IMR-90 (cell line): ENCODE measurements around the gene PNMA5. TPM values are rescaled to one million over a fixed set of nuclear protein-coding genes. Genes with fewer than 3 reads are reported as not detected.
A peak's percentile ranks its signal among the peaks of the same experiment; 100 is the strongest.

Source experiments
- ATAC-seq: fragments of 200-7000 bp; cut with Tn5 transposase; 2 replicates; pipeline ENCODE4 v1.9.1; 2020; ENCODE audit warnings: low read depth, mild to moderate bottlenecking, moderate library complexity
- BruUV-seq: library from RNA; stranded (reverse); fragments of 400-500 nt; replicated peaks from 2 replicates; lab custom pipeline; 2021; lab: Mats Ljungman, UMichigan
- CTCF ChIA-PET: fragments of 300-600 bp; formaldehyde crosslinking; extraction: SDS; loops from one replicate; lab custom pipeline; 2021; ENCODE audit warnings: antibody characterized with exemption; lab: Yijun Ruan, JAX
- POLR2A ChIA-PET: fragments of 300-600 bp; sonication (Branson Sonifier 250); formaldehyde crosslinking; loops from one replicate; lab custom pipeline; 2022; ENCODE audit warnings: antibody characterized with exemption; ENCODE audit not compliant: unreplicated experiment; lab: Charles Lee
- DNase-seq: peaks from one replicate; pipeline ENCODE4 v3.0.0; 2013
- H2AFZ ChIP-seq: replicated peaks from 2 replicates; pipeline ENCODE3; 2013; ENCODE audit warnings: low read length, mild to moderate bottlenecking; ENCODE audit not compliant: poor library complexity
- H2AK5ac ChIP-seq: 2 replicates; pipeline ENCODE4 v1.6.1; 2013; ENCODE audit warnings: low read depth, low read length, inconsistent platforms
- H2AK9ac ChIP-seq: replicated peaks from 2 replicates; pipeline ENCODE3; 2013; ENCODE audit warnings: mild to moderate bottlenecking, low read depth, low read length, moderate library complexity; ENCODE audit not compliant: poor library complexity
- H2BK120ac ChIP-seq: 2 replicates; pipeline ENCODE4 v1.6.1; 2013; ENCODE audit warnings: low read depth, low read length, inconsistent platforms
- H2BK15ac ChIP-seq: 3 replicates; pipeline ENCODE4 v1.6.1; 2013; ENCODE audit warnings: low read depth, low read length, inconsistent platforms
- H2BK20ac ChIP-seq: 2 replicates; pipeline ENCODE4 v1.6.1; 2013; ENCODE audit warnings: low read depth, mild to moderate bottlenecking, inconsistent platforms, low read length, moderate library complexity
- H2BK5ac ChIP-seq: 2 replicates; pipeline ENCODE4 v1.6.1; 2013; ENCODE audit warnings: mild to moderate bottlenecking, low read depth, low read length, inconsistent platforms; ENCODE audit not compliant: poor library complexity, severe bottlenecking
- H3K14ac ChIP-seq: replicated peaks from 2 replicates; pipeline ENCODE4 v1.6.1; 2013; ENCODE audit warnings: low read depth, low read length, inconsistent platforms
- H3K18ac ChIP-seq: 2 replicates; pipeline ENCODE4 v1.6.1; 2013; ENCODE audit warnings: low read depth, low read length, control low read depth
- H3K23ac ChIP-seq: 2 replicates; pipeline ENCODE4 v1.6.1; 2013; ENCODE audit warnings: low read depth, low read length, inconsistent platforms
- H3K27ac ChIP-seq: 2 replicates; pipeline ENCODE4 v1.5.1; 2013; ENCODE audit warnings: mild to moderate bottlenecking, control low read depth, low read length; ENCODE audit not compliant: insufficient read depth
- H3K27me3 ChIP-seq: 2 replicates; pipeline ENCODE4 v1.6.1; 2013; ENCODE audit warnings: low read length; ENCODE audit not compliant: control insufficient read depth, insufficient read depth
- H3K36me3 ChIP-seq: 2 replicates; pipeline ENCODE4 v1.6.1; 2013; ENCODE audit warnings: low read length, mixed read lengths; ENCODE audit not compliant: control insufficient read depth, insufficient read depth
- H3K4ac ChIP-seq: 2 replicates; pipeline ENCODE4 v1.6.1; 2013; ENCODE audit warnings: low read depth, low read length, inconsistent platforms
- H3K4me1 ChIP-seq: 2 replicates; pipeline ENCODE4 v1.6.1; 2013; ENCODE audit warnings: low read length, mixed read lengths; ENCODE audit not compliant: control insufficient read depth, insufficient read depth
- H3K4me2 ChIP-seq: 2 replicates; pipeline ENCODE4 v1.6.1; 2013; ENCODE audit warnings: low read depth, mild to moderate bottlenecking, control low read depth, low read length, moderate library complexity
- H3K4me3 ChIP-seq: 2 replicates; pipeline ENCODE4 v1.5.1; 2013; ENCODE audit warnings: low read depth, mild to moderate bottlenecking, control low read depth, low read length, moderate library complexity; ENCODE audit not compliant: insufficient read depth
- H3K56ac ChIP-seq: 2 replicates; pipeline ENCODE4 v1.6.1; 2013; ENCODE audit warnings: low read length, inconsistent platforms; ENCODE audit not compliant: insufficient read depth; ENCODE audit errors: extremely low read depth
- H3K79me1 ChIP-seq, 2 experiments: 2 replicates each; pipeline ENCODE4 v1.6.1; 2013; ENCODE audit warnings: low read length in 2 of 2, inconsistent platforms in 1 of 2, low read depth in 1 of 2
- H3K9ac ChIP-seq: 2 replicates; pipeline ENCODE4 v1.6.1; 2013; ENCODE audit warnings: low read depth, low read length, control low read depth
- H3K9me1 ChIP-seq: 2 replicates; pipeline ENCODE4 v1.6.1; 2013; ENCODE audit warnings: low read length, inconsistent platforms; ENCODE audit not compliant: insufficient read depth
- H3K9me3 ChIP-seq: 2 replicates; pipeline ENCODE4 v1.6.1; 2013; ENCODE audit warnings: low read length; ENCODE audit not compliant: control insufficient read depth, insufficient read depth
- H4K20me1 ChIP-seq: 2 replicates; pipeline ENCODE4 v1.6.1; 2013; ENCODE audit warnings: low read length, inconsistent platforms; ENCODE audit not compliant: insufficient read depth
- H4K5ac ChIP-seq: 2 replicates; pipeline ENCODE4 v1.6.1; 2013; ENCODE audit warnings: mild to moderate bottlenecking, low read depth, low read length, control low read depth
- H4K8ac ChIP-seq, 2 experiments: 2 replicates each; pipeline ENCODE4 v1.6.1; 2013; ENCODE audit warnings: low read depth in 2 of 2, low read length in 2 of 2, control low read depth in 1 of 2, inconsistent platforms in 1 of 2
- H4K91ac ChIP-seq: 2 replicates; pipeline ENCODE4 v1.6.1; 2013; ENCODE audit warnings: low read depth, low read length, inconsistent platforms; ENCODE audit not compliant: insufficient read depth
- BHLHE40 ChIP-seq: fragments of 150-350 bp; IDR thresholded peaks from 2 replicates; pipeline ENCODE4 v1.6.1; 2016; ENCODE audit warnings: mild to moderate bottlenecking, low read depth, low read length
- CHD1 ChIP-seq: IDR thresholded peaks from 2 replicates; pipeline ENCODE4 v1.6.1; 2012; ENCODE audit warnings: low read depth, low read length, improper control_type of control experiment
- FOS ChIP-seq: fragments of 150-350 bp; IDR thresholded peaks from 2 replicates; pipeline ENCODE4 v1.6.1; 2016; ENCODE audit warnings: low read depth, low read length
- MAZ ChIP-seq: IDR thresholded peaks from 2 replicates; pipeline ENCODE4 v1.6.1; 2012; ENCODE audit warnings: low read depth, mild to moderate bottlenecking, low read length, improper control_type of control experiment, moderate library complexity, borderline replicate concordance
- POLR2A ChIP-seq: IDR thresholded peaks from 2 replicates; pipeline ENCODE4 v1.6.1; 2012; ENCODE audit warnings: mild to moderate bottlenecking, low read depth, low read length
- WGBS, 2 experiments: methylation state at CpG; one replicate each; pipeline versions ENCODE4 v1.1.5 to v1.1.7; 2013; ENCODE audit warnings: missing lambda C conversion rate in 2 of 2; ENCODE audit not compliant: insufficient read length in 1 of 2; ENCODE audit errors: extremely low coverage in 2 of 2; 5-methylcytosine and 5-hydroxymethylcytosine counted together
- dilution Hi-C: fragments of 300-500 bp; cut with HindIII; formaldehyde crosslinking; loops from one replicate; pipeline ENCODE4 v1.14.3; 2018; ENCODE audit warnings: low sequenced_read_pairs; ENCODE audit not compliant: unreplicated experiment
- in situ Hi-C: fragments of 300-500 bp; cut with MboI; formaldehyde crosslinking; loops from 3 replicates; pipeline ENCODE4 v1.14.3; 2019; ENCODE audit warnings: low sequenced_read_pairs, inconsistent platforms, mixed read lengths
- intact Hi-C: fragments of 100-400 bp; cut with micrococcal nuclease; formaldehyde crosslinking; loops from 2 replicates; pipeline ENCODE4 v1.10.0; 2022
- polyA plus RNA-seq, 3 experiments: library from polyadenylated mRNA; depleted of rRNA; stranded (reverse); fragments of >200 nt; gene quantifications; 2 replicates each; pipeline ENCODE4 v1.2.3, GENCODE V29; 2012; ENCODE audit warnings: low replicate concordance in 1 of 3
- total RNA-seq: library from RNA; depleted of rRNA; stranded (reverse); fragments of >200 nt; gene quantifications from 2 replicates; pipeline ENCODE4 v1.2.3, GENCODE V29; 2012
- TF ChIP-seq, protein P1 (sequence below): fragments of 150-350 bp; IDR thresholded peaks from 2 replicates; pipeline ENCODE4 v1.6.1; 2017; ENCODE audit warnings: mild to moderate bottlenecking, antibody characterized with exemption, low read length, low read depth

The PNMA5 gene
- total and polyA plus RNA-seq, 2 of the 4 experiments (the other 2 are of a cell fraction), result not detected

DNA sequence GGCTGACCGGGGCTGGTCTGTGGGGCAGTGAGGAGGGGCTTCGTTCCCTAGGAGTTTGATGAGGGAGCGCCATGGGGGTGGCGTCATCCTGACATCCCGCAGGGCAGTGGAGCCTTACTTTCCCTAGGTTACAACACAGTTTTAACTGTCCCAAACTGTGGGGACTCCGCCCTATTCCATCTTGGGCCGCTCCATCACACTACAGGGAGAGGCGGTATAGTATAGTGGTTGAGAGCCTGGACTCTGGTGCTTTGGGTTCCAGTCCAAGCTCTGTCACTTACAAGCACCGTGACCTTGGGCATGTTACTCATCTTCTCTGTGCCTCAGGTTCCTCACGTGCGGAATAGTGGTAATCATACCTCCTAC, 51.9 kb downstream of the PNMA5 start:
- POLR2A ChIA-PET, result no interaction called here
- ATAC-seq (peak; percentile 8), DNase-seq (no peak)
- dilution Hi-C loops, result no loop called here
- H2BK5ac ChIP-seq, result peak overlapping the region; percentile 69
- H3K36me3 ChIP-seq, result no peaks in the 10 kb centered on the region
- intact Hi-C loops, result loop anchor here (5.0 kb wide), 1 partner anchor 725 kb away; no protein-coding TSS in a partner anchor
- H3K18ac ChIP-seq, result no peak overlapping the region
- peak overlapping the region; percentile 89 to 95 for H4K8ac ChIP-seq
- peak overlapping the region; percentile 63 for H3K23ac ChIP-seq
- in situ Hi-C loops, result no loop called here
- no CpG with 5 or more reads among the region's 11 CpGs for WGBS, 2 experiments
- CTCF ChIA-PET, result interaction anchor here (0.9 kb wide), 1 partner anchor 10 kb away, joined by 3 read pairs; no protein-coding TSS in a partner anchor
- no peak overlapping the region for H2BK15ac ChIP-seq
- H4K20me1 ChIP-seq, result no peaks in the 10 kb centered on the region
- peak overlapping the region; percentile 93 for H2AFZ ChIP-seq
- H3K27ac ChIP-seq, result peak overlapping the region; percentile 67
- peak overlapping the region; percentile 53 for H3K4ac ChIP-seq
- H4K5ac ChIP-seq, result peak overlapping the region; percentile 93
- H3K56ac ChIP-seq, result no peak overlapping the region
- H2AK9ac ChIP-seq, result peak overlapping the region; percentile 58
- peak overlapping the region; percentile 56 for H3K9ac ChIP-seq
- H2BK20ac ChIP-seq, result no peak overlapping the region
- peaks cover 4% of the 10 kb centered on the region; the same call in 1 of the 2 replicates for H3K27me3 ChIP-seq
- peak overlapping the region; percentile 47 for H3K4me3 ChIP-seq
- no peak overlapping the region for H2BK120ac ChIP-seq
- H3K9me3 ChIP-seq, result no peaks in the 10 kb centered on the region
- peaks cover 2% of the 10 kb centered on the region; the same call in 1 of the 2 replicates for H3K4me1 ChIP-seq
- no peak overlapping the region for H3K14ac ChIP-seq
- H2AK5ac ChIP-seq, result peak overlapping the region; percentile 56
- H3K4me2 ChIP-seq, result peak overlapping the region; percentile 80
- peaks cover 0 to 4% of the 10 kb centered on the region in 2 experiments; a peak in 2 of 4 replicates for H3K79me1 ChIP-seq
- H3K9me1 ChIP-seq, result no peaks in the 10 kb centered on the region
- H4K91ac ChIP-seq, result 0 out of 2 replicates have a peak overlapping the region, but pooled peaks have one; percentile 23
- no TSS peak for BruUV-seq
- TF ChIP-seq CHD1 (no peak), POLR2A (no peak), FOS (no peak), MAZ (no peak), BHLHE40 (no peak)
- TF ChIP-seq, protein P1, sequence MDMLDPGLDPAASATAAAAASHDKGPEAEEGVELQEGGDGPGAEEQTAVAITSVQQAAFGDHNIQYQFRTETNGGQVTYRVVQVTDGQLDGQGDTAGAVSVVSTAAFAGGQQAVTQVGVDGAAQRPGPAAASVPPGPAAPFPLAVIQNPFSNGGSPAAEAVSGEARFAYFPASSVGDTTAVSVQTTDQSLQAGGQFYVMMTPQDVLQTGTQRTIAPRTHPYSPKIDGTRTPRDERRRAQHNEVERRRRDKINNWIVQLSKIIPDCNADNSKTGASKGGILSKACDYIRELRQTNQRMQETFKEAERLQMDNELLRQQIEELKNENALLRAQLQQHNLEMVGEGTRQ, result no peak
